Muscle layer of duodenum (tissue), 2 donors: ENCODE data around the gene NBDY.

Source experiments
- H3K27ac ChIP-seq: one replicate; pipeline ENCODE4 v1.7.0; 2013; ENCODE audit warnings: mild to moderate bottlenecking, low read length
- H3K27me3 ChIP-seq: one replicate; pipeline ENCODE4 v1.7.0; 2013; ENCODE audit warnings: low read depth, mild to moderate bottlenecking, control low read depth, low read length
- H3K36me3 ChIP-seq, 2 donors: one replicate each; pipeline ENCODE4 v1.7.0; 2013; ENCODE audit warnings: low read length in 2 of 2, control low read depth in 1 of 2, mild to moderate bottlenecking in 1 of 2; ENCODE audit not compliant: insufficient read depth in 2 of 2, control insufficient read depth in 1 of 2
- H3K4me1 ChIP-seq, 2 donors: one replicate each; pipeline ENCODE4 v1.7.0; 2013; ENCODE audit warnings: low read length in 2 of 2, mild to moderate bottlenecking in 2 of 2, control low read depth in 1 of 2, moderate library complexity in 1 of 2; ENCODE audit not compliant: insufficient read depth in 2 of 2, control insufficient read depth in 1 of 2
- H3K4me3 ChIP-seq, 2 donors: one replicate each; pipeline ENCODE4 v1.7.0; 2013; ENCODE audit warnings: low read length in 2 of 2, low read depth in 1 of 2, mild to moderate bottlenecking in 1 of 2
- H3K9me3 ChIP-seq, 2 donors: one replicate each; pipeline ENCODE4 v1.7.0; 2013; ENCODE audit warnings: low read length in 2 of 2, control low read depth in 1 of 2, mild to moderate bottlenecking in 1 of 2; ENCODE audit not compliant: control insufficient read depth in 1 of 2
- donor health status: healthy.

NBDY gene

DNA sequence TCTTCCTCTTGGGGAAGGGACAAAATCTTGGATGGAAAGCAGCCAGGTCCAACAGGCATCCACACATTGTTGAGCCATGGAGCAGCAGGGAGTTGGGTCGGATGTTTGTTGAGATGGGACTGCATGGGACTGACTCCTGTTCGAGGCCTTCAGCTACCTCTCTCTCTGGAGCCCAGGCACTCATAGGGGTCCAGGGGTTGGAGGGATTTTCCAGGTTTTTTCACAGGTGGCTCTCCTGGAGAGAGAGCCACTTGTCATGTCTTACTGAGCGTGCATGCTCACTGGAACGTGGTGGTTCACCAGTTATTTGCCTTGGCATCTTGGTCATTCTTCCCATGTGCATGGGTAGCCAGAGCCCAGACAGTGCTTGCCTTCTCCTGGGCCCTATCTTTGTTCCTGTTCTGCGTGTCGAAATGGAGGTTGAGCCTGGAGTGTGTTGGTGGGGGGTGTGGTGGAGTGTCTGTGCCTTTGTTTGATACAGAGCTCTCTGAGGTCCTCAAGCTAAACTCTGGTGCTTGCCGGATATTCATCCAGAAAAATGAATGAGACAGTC, 60.6 kb downstream of the NBDY start:
- H3K27ac ChIP-seq: no peak overlapping the region
- no peaks in the 10 kb centered on the region for H3K4me1 ChIP-seq
- H3K9me3 ChIP-seq: no peaks in the 10 kb centered on the region
- no peak overlapping the region for H3K4me3 ChIP-seq
- peaks cover 0 to 6% of the 10 kb centered on the region in 2 donors for H3K36me3 ChIP-seq
- H3K27me3 ChIP-seq: no peaks in the 10 kb centered on the region

GRCh38 chrX:56790778-56791177, 61.7 kb downstream of the NBDY start:
- no peaks in the 10 kb centered on the region for H3K9me3 ChIP-seq
- H3K27me3 ChIP-seq: no peaks in the 10 kb centered on the region
- no peak overlapping the region for H3K27ac ChIP-seq
- H3K36me3 ChIP-seq: peaks cover 0 to 6% of the 10 kb centered on the region in 2 donors
- no peak overlapping the region for H3K4me3 ChIP-seq
- H3K4me1 ChIP-seq: no peaks in the 10 kb centered on the region

GRCh38 chrX:56791456-56791855, 62.4 kb downstream of the NBDY start:
- H3K27me3 ChIP-seq: no peaks in the 10 kb centered on the region
- H3K9me3 ChIP-seq: no peaks in the 10 kb centered on the region
- H3K27ac ChIP-seq: no peak overlapping the region
- H3K4me3 ChIP-seq: no peak overlapping the region
- no peaks in the 10 kb centered on the region for H3K4me1 ChIP-seq
- peaks cover 0 to 6% of the 10 kb centered on the region in 2 donors for H3K36me3 ChIP-seq

DNA sequence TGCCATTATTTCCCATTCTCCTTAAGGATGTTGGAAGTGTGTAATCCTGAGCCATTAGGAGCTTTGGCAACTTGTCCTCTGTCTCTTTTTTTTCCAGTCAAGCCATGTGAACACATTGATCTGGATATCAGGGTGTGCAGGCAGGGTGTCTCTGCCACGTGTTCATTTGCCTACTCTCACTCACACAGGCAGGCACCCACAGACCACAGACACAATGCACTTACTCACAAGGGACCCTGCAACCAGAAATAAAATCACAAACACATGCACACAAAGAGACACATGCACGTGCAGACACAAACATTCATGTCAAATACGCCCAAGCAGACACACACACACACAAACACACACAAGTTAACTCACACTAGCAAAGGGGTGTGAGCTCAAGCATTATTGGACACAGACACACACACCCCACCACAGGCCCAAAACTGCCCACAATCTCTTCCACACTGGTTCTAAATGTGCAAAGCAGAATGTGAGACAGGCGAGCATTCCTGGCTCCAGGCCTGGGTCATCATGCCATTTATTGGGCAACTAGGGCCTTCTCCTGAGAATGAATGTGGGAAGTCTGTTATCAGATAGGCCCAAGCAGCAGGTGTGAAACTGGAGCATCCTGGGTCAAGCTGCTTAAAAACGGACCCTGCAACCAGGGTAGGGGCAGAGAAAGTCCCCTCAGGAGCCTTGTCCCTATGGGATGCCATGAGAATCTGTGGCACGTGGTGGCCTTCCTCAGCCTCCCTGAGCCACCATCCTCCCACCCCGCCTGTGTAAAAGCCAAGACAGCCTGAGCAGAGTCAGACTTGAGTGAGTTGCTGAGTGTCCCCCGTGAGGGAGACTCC, 63.4 kb downstream of the NBDY start:
- Histone ChIP-seq H3K36me3 (no peaks in the 10 kb centered on the region), H3K27me3 (no peaks in the 10 kb centered on the region), H3K27ac (no peak overlapping the region), H3K4me1 (no peaks in the 10 kb centered on the region), H3K4me3 (no peak overlapping the region), H3K9me3 (no peaks in the 10 kb centered on the region)

GRCh38 chrX:56793112-56793430, 64.0 kb downstream of the NBDY start:
- Histone ChIP-seq H3K4me1 (no peaks in the 10 kb centered on the region), H3K4me3 (no peak overlapping the region), H3K9me3 (no peaks in the 10 kb centered on the region), H3K36me3 (no peaks in the 10 kb centered on the region), H3K27ac (no peak overlapping the region), H3K27me3 (no peaks in the 10 kb centered on the region)

- no peak overlapping the region for H3K4me3 ChIP-seq
- H3K9me3 ChIP-seq: no peaks in the 10 kb centered on the region
- H3K27me3 ChIP-seq: no peaks in the 10 kb centered on the region
- no peak overlapping the region for H3K27ac ChIP-seq
- no peaks in the 10 kb centered on the region for H3K4me1 ChIP-seq
- H3K36me3 ChIP-seq: no peaks in the 10 kb centered on the region
These were observed 64.7 kb downstream of the NBDY start for GRCh38 chrX:56793521-56794320.

DNA sequence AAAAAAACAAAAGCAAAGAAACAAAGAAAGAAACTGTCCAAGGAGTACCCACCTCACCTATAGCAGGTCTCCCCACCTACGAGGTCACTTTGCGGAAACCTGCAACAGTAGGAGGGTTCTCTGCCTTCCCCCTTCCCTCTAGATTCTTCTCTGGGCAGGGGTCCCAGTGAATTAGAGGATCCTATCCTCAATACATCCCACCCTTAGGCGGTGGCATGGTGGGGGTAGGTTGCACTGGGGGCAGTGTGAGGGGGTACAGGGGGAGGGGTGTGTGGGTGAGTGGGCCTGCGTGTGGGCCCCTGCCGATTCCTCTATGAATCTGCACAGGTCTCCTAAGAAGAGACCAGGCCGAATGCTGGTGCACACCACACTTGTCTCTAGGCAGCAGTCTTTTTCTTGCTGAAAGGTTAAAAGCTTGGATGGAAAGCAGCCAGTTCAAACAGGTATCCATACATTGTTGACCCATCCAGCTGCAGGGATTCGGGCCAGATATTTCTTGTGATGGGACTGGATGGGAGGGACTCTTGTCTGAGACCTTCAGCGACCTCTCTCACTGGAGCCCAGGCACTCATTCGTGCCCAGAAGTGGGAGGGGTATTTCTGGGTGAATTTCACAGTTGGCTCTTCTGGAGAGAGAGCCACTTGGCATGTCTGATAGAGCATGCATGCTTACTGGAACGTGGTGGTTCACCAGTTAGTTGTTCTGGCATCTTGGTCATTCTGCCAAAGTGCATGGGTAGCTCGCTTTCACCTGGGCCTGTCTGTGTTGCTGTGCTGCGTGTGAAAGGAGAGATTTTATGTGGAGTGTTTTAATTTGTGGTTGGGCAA, 65.6 kb downstream of the NBDY start:
- no peak overlapping the region for H3K27ac ChIP-seq
- no peaks in the 10 kb centered on the region for H3K27me3 ChIP-seq
- H3K4me3 ChIP-seq: no peak overlapping the region
- H3K4me1 ChIP-seq: no peaks in the 10 kb centered on the region
- H3K36me3 ChIP-seq: no peaks in the 10 kb centered on the region
- H3K9me3 ChIP-seq: no peaks in the 10 kb centered on the region

- H3K4me3 ChIP-seq: no peak overlapping the region
- H3K36me3 ChIP-seq: no peaks in the 10 kb centered on the region
- no peaks in the 10 kb centered on the region for H3K4me1 ChIP-seq
- no peaks in the 10 kb centered on the region for H3K9me3 ChIP-seq
- H3K27ac ChIP-seq: no peak overlapping the region
- no peaks in the 10 kb centered on the region for H3K27me3 ChIP-seq
These were observed 66.3 kb downstream of the NBDY start for GRCh38 chrX:56795309-56795868.

GRCh38 chrX:56796641-56797395, 67.8 kb downstream of the NBDY start:
- Histone ChIP-seq H3K4me1 (no peaks in the 10 kb centered on the region), H3K36me3 (no peaks in the 10 kb centered on the region), H3K27ac (no peak overlapping the region), H3K4me3 (no peak overlapping the region), H3K9me3 (no peaks in the 10 kb centered on the region), H3K27me3 (no peaks in the 10 kb centered on the region)

DNA sequence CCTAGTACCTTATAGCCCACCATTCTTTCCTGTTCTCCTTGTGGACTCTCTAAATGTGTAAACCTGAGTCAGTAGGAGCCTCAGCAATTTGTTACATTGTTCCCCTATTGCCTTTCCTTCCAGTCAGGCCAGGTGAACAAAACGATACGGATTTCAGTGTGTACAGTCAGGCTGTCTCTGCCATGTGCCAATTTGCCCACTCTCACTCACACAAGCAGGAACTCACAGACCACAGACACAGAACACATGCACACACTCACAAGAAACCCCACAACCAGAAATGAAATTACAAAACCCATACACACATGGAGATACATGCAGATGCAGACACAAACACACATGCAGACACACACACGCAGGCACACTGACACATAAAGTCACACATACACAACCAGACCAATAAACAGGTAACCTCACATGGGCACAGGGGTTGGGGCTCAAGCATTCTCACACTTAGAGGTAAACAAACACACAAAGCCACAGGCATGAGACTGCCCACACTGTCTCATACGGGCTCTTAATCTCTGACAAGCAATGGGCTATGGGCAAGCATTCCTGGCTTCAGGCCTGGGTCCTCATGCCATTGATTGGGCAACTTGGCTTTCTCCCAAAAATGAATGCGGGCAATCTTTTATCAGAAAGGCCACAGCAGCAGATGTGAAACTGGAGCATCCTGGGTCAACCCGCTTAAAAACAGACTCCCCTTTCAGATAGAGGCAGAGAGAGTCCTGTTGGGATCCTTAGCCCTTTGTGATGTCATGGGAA, 68.7 kb downstream of the NBDY start:
- H3K4me1 ChIP-seq: no peaks in the 10 kb centered on the region
- H3K4me3 ChIP-seq: no peak overlapping the region
- H3K27ac ChIP-seq: no peak overlapping the region
- no peaks in the 10 kb centered on the region for H3K27me3 ChIP-seq
- H3K9me3 ChIP-seq: no peaks in the 10 kb centered on the region
- no peaks in the 10 kb centered on the region for H3K36me3 ChIP-seq
